Stimulated activated CD8-positive, alpha-beta memory T cell treated with anti-CD3 and anti-CD28 coated beads, Interleukin-2, amount 100 ng/mL, for 1 hour (primary cell): Measurements from ENCODE around the gene HDAC4.
A peak's percentile ranks its signal among the peaks of the same experiment; 100 is the strongest.

Experiments used
- DNase-seq, 2 donors: peaks; one replicate each; pipeline ENCODE4 v3.0.0-alpha.2; 2020; ENCODE audit warnings: low read depth in 2 of 2

HDAC4 gene

DNA sequence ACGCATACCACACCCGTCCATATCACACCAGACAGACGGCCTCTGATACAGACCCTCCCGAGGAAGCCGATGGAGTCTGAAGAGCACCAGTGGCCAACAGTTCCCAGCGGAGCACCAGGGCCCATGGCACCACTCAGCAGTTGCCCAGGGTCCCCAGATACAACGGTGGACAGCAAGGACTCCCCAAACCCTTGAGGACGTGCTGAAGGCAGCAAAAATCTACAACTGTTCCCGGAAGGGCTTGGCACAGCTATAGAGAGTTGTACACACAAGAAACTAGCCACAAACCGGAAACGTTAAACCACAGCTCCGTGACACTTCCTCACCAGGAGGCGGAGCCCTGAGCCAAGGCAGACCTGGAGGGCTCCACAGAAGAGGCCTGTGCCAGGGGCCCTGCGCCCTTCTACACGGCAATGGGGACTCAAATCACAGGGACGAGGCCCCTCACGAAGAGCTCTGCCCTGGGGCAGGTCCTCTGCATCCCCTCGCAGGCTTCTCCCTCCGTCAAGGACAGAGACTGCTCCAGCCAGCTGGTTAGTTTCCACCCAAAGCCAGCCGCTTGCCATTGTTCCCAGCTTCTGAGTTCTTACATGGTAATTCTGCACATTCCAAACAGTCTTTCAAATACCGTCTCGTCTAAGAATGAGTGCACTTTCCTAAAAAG is 133.4 kb downstream of the HDAC4 start:
- peak; percentile 84 to 87 for DNase-seq

DNA sequence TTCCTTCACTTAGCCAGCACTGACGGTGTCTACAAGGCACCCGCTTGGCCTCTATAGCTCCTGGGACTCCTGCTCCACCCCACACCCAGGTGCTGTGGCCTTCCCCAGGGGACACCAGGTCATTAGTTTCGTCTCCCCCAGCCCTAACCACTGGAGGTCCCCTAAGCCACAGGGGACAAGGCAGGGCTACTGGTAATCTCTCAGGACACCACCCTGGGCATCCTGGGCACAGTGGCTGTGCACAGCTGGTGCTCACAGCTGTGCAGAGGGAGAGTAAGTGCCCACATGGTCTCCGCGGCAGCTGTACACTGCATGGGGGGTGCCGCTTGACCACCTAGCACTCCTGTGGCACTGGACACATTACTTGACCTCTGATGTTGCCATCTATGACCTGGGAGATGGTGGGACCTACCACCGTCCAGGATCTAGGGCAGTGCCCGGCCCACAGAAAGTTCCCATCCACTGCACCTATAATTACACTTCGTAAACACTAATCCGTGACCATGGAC is 134.0 kb downstream of the HDAC4 start:
- no peak for DNase-seq

DNA sequence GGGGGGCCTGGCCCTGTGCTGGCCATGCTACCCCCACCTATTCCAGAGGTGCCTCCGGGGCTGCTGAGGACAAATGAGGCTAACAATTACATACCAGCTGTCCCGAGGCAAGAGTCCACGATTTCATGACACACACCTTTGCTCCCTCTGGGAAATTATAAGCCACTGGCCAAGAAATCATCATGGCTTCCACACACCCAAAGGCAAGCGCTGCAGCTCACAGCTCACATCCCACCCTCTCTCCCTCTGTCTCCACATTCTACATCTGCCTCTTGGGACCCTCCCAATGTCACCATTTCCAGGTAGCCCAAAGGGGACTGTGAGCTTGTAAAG is 134.4 kb downstream of the HDAC4 start:
- no peak for DNase-seq

DNA sequence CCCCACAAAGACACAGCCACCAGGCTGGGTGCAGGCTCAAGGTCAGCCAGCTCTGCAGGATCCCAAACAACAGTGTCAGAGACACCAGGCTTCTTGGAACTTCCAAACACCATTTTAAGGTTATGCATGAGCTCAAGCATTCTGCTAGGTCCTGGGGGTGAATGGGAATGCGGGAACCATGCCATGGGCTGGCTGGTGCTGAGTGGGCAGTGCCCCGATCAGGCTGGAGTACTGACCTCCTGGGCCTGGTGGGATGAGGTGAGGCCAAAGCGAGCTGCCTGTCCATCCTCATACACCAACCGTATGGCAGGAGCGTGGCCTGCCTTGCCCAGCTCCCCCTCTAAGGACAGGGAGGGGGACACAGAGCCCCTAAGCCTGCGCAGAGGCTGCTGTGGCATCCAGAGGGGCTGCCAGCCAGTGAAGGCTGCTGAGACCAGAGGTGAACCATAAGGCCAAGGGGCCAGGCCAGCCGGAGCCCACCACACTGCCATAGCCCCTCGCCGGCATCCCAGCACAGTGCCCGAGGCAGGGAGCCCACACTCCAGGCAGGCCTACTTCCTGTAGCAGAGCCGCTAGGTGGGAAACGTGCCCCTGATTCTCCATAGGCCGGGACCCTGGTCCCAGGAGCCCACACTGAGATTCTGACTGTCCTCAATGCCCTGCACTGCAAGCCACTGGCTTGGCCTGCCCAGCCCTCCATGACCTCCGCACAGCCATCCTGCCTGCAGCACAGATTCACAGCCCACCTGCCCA is 135.0 kb downstream of the HDAC4 start:
- DNase-seq: no peak

DNA sequence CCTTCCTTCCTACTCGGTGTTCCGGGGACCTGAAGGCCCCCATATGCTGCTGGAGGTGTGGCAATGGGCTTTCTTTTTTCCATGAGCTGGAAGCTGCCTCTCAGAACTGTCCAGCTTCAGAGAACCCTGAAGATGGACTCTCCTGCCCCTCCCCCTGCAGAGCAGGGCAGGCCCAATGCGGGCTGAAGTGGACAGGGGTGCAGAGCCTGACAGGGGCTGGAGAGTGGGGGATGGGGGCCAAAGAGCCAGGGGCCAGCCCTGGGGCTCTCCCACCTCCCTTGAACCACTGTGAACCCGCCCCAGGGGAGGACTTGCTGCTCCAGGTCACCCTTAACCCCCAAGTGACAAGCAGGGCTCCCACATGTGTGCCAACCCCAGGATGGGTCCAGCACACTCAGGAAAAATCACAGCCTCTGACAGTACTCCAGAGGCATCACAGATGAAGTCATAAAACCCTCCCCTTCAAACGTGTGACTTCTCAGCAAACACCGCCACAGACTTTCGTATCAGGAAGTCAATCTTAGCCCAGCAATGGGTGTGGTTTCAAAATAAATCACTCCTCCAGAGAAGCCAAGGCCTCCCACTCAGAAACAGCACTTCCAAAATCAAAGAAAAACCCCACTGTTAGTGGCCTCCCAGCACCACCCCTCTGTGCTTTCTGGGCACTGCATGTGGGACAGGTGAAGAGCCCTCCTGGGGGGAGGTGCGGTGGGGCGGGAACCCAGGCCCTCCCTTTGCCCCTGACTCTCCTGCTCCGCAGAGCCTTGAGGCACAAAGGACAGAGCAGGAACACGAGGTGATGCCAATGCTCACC is 135.8 kb downstream of the HDAC4 start:
- DNase-seq: peak; percentile 37 to 42

DNA sequence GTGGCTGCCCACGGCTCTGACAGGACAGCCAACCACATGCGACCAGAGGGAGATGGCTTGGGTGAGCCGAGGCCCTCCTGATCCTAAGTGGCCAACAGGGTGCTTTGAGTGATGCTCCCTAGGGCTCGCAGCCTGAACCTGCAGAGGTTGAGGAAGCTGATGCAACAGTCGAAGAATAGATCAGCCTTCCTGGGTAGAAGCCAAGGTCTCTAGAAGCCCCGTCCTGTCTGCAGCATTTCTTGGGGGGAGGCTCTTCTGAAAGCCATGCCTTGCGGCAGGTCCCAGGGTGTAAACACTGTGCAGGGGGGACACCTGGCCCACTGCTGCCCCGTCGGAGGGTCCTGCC is 136.4 kb downstream of the HDAC4 start:
- no peak for DNase-seq

DNA sequence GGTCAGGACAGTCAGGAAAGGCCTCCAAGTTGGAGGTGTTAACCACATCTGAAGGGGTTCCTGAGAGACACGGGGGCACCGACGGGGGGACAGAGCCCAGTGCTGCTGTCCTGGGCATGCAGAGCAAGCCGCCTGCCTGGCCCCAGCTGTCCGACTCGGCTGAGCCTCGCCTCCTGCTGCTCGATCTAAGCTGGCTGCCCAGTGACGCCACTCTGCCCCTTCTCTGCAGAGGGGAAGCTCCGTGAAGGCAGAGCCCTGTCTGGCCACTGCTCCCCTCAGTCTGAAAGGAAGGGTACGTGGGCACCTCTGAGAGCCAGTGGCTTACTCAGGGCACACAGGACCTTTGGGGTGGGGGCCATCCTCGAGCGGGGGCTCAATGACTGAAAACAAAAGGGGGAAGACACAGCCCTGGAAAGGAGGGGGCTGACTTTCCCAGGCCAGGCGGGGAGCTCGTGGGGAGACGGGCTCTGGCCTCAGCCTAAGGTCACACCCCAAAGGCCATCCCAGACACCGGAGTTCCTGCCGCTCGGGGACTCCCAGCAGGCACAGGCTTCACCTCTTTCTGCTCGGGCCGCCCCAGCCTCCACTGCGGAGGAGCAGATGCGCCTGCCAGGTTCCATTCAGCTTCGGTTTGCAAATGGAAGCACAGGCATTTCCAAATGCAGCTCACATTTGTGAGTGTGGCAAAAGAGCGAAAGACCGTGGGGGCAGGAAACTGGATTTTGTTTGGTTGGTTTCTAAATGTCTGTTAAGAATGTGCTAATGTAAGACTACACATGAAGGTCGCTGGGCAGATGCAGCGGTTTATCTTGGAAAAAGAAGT is 136.9 kb downstream of the HDAC4 start:
- DNase-seq: no peak

DNA sequence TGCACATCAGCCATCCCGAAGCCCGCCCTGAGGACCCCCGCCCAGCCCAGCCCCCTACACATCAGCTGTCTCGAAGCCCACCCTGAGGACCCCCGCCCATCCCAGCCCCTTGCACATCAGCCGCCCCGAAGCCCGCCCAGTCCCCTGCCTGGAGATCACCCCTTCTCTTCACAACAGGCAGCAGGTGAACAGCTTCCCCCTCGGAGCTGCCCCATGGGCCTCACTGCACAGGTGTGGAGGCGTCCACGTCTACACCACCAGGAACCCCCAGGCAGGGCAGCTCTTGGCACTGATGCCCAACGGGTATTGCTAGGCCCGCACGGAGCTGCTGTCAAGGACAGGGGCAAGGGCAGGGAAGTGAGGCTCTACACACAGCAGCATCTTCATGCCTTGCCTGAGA is 137.6 kb downstream of the HDAC4 start:
- DNase-seq: no peak

DNA sequence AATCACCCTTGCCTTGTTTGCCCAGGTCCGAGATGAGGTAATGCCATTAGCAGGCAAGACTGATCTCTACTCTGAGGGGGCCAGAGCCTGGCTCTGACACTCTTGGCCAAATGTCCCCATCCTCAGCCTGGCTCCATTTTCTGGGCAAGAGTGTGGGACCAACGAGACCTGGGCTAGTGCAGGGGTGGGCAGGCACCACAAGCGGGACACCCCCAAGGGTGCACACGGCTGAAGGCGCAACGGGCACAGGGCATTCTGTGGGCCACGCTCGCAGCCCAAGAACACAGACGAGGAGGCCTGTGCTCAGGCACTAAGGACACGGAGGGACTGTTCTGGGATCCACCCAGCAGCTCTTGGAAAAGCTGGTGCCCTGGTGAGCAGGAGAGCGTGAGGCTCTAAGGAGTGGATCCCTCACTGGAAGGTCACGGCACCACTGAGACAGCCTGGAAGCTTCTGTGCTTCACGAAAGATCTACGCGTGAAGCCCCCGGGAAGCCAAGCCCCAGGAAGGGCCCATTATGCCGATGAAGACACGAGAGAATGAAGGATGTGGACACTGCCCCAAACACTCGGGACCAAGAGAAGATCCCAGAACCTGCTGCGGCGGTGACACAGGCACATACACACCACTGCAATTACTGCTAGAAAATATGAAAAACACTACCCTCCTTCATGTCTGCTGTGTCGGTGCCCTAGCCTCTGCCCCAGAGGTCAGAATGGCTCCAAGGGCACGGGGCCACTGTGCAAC is 138.2 kb downstream of the HDAC4 start:
- DNase-seq: no peak

DNA sequence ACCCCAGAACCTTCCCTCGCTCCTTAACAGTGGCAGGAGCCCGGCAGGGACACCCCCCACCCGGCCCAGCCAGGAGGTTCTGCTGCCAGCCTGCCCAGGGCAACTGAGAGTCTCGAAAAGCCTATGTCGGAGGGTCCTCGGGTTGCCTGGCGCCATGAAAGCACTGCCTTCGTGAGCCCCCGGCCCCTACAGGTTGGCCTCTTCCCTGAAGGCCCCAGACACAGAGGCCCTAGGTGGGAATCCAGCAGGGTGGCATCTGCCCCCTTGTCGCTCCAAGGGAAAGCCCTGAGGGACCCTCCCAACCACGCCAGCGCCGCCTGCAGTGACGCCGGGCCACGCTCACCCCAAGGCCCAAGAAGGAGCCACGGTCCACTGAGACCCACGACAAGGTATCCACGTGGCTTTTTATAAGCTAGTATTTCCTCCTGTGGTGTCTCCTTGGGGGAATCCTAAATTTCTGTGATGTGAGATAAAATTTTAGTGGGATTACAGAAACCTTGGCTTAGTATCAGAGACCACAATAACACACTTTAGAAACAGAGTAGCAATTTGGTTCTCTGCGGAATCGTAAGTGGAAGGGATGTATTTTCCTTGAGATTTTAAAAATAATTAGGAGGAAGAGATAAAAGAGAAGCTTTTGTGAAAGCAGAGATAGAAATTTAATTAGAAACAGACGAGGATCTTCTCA is 138.9 kb downstream of the HDAC4 start:
- DNase-seq: no peak

DNA sequence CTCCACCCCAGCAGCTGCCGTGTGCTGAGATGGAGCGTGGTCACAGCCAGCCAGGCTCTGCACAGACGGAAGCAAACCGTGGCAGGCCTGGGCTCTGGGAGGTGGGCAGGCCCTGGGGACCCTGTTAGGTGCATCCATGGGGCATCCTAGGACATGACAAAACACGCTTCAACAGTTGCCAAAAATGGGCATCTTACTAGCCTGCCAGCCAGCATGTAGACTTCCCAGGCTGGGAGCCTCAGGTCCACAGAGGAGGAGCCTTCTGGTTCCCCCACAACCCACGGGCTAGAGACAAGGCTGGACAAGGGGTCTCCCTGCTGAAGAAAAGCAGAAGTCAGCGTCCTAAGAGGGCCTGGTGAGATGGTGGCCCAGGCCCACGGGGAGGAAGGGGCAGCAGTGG is 139.5 kb downstream of the HDAC4 start:
- no peak for DNase-seq

DNA sequence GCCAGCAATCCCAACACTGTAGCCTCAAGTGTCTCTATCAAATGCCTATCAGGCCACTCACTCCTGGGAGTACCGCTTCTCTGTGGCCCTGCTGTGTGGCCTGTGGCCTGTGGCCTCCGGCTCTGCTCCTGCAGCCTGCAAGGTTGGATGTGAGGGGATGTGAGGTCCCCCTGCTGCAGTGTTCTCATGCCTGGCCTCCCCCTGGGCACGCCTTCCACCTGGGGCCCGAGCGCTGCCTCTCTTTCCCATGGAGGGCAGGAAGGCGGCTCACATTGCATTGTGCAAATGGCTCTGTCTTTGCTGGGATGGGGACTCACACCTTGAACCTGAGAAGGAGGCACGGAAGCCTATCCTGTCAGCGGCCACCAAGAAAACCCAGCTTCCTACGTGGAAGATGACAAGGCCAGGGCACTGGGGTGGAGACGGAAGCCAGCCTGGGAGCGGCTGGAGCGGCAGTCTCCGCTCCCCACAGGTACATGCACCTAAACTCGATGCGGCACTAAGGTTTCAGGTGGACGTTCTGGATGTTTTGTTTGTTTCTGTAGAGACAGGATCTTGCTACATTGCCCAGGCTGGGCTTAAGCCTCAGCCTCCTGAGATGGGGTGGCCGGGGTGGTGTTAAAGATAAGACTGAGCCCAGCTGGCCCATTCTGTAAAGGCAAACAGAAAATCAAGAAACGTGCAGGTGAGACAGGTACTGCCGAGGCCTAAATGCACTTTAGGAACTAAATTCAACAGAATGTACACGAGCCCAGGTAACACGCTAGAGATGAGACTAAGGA is 140.1 kb downstream of the HDAC4 start:
- DNase-seq: no peak

DNA sequence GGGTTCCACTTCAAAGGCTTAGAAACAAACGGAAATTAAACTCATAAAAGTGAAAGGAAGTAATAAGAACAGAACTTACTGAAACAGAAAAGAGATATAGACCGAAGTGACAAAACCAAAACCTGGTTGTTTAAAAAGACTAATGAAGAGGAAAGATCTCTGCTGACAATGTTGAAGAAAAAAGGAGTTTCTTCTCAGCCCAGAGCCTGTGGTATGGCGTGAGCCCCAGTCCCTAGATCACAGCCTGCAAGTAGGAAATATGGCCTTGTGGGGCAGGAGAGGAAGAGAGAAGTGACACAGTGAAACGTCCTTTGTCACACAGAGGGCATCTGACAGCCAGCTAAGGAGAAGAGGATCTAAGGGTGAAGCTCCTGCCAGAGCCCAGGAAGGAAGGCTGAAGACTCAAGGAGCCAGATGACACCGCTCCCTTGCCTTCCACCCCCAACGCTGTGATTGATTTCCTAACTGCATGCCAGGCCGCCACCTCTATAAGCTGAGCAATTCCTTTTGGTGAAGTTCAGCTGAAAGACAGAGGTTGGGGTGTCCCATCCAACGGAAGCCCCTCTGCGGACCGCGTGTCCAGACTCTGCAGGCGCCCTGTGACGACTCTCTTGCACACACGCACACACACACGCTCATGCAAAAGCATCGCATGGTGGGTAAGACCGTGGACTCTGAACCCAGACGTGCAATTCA is 141.1 kb downstream of the HDAC4 start:
- DNase-seq: no peak

DNA sequence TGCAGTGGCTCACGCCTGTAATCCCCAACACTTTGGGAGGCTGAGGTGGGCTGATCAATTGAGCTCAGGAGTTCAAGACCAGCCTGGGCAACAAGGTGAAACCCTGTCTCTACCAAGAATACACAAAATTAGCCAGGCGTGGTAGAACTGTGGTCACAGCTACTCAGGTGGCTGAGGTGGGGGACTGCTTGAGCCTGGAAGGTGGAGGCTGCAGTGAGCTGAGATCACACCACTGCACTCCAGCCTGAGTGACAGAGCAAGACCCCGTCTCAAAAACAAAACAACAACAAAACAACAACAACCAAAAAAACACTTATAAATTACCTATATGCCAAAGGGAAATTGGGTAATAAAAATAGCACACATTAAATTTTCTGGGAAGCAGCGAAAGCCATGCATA is 141.6 kb downstream of the HDAC4 start:
- no peak for DNase-seq

DNA sequence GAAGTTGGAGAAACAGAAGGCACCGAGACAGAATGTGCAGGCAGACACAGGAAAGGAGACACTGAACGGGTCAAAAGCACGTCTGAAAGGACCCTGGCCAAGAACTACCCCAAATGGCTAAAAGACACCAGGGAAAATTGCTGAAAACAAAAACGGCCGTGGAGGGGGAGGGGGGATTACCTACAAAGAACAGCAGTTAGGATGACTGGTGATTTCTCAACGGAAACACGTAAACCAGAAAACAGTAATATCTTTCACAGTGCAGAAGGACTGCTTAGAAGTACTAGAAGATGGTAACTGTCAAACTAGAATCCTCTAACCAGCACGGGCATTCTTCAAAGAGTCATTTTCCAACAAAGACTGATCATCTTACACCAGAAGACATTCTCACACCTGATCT is 142.6 kb downstream of the HDAC4 start:
- DNase-seq: no peak

DNA sequence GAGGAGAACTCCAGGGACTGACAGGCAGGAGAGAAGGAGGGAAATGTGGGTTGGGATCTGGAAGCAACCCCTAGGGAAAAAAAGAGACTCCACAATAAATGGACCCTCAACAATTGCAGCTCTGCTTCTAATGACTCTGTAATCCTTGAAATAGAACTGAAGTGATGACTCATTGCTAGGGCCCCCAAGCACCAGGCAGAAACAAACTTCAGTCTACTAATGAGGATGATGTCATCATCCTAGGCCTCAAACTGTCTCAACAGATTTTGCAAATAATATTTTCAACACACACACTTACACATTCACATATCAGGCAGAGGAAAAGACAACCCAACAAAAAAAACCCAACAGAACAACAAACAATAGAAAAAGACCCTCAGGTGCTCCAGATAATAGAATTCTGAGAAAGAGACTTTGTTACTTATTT is 143.3 kb downstream of the HDAC4 start:
- no peak for DNase-seq

DNA sequence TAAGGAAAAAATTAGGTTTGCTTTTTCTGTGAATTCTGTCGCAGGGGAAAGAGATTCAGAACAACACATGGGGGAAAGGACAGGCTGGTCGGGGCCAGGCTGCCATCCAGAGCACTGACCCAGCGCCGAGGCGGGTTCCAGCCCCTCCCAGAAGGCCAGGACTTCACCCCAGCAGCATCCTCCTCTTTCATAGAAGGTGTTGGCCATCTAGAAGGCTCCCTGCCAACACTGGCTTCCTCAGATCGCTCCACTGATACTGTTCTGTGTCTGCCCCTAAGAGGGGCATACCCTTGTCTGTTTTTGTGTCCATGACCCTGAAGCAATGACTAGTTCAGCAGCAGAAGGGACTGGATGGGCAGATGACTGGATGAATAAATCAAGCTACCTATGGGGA is 144.5 kb downstream of the HDAC4 start:
- DNase-seq: no peak

DNA sequence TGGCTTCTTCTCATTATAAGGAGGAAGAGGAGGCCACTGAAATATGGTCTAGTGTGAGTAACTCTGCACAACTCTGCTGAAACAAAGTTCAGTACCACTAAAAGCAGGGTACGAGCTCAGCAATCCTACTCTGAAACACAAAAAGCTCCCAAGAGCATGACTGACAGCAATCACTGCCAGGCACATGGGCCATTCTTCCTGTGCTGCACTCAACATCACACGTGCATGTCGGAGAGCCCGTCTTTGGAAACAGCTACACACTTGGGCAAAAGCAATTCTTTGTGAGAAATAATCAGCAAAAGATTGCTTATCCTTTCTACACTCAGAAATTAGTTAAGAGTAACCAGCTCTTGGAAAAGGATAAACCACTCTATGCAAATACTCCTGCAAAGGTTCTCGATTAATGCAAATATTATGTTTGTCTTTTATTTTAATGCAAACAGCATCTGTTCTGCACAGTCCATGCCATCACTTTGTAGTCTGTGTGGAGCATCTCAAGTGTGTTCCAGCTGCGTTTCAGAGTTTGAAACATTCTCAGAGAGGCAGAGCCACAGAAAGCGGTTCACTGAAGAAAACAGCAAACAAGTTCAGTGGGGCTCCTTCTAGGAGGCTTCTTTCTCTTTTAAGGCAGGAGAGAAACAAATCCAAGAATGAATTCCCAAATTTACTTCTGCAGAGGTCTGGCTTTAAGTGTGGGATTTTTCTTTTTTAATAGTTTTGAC is 145.0 kb downstream of the HDAC4 start:
- DNase-seq: no peak

DNA sequence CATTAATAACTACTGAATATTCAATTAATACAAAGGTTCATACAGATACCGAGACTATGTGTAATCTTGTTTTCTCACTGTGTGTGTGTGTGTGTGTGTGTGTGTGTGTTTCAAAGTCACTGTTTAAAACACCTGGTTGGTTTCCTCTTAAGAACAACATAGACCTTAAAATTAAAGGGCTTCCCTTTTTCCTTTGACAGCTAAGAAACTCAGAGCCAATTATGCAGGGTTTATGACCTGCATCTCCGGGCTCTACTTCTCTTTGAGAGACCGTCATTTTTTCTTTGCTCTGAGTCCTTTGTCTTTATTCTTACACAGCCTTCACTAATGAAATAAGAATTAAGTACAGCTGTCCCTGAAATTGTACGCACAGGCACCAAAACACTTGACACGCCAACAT is 145.6 kb downstream of the HDAC4 start:
- no peak for DNase-seq
